OCI-LY7 (cell line): ENCODE results near the gene KLHL17. TPM values are rescaled to one million over a fixed set of nuclear protein-coding genes. Genes with fewer than 3 reads are reported as not detected.

Source experiments
- BruUV-seq: library from RNA; stranded (reverse); fragments of 400-500 nt; replicated peaks from 2 replicates; lab custom pipeline; 2021; lab: Mats Ljungman, UMichigan
- CTCF ChIA-PET: fragments of 300-600 bp; sonication (Branson Sonifier 250); formaldehyde crosslinking; loops from one replicate; lab custom pipeline; 2022; ENCODE audit warnings: antibody characterized with exemption; ENCODE audit not compliant: unreplicated experiment; lab: Charles Lee
- POLR2A ChIA-PET: fragments of 300-600 bp; sonication (Branson Sonifier 250); formaldehyde crosslinking; loops from one replicate; lab custom pipeline; 2022; ENCODE audit warnings: antibody characterized with exemption; lab: Charles Lee
- DNase-seq: peaks from one replicate; pipeline ENCODE4 v3.0.0-alpha.2; 2015; ENCODE audit warnings: low spot score
- H2AFZ ChIP-seq: fragments of 200-600 bp; sonication (generic), shearing (Covaris generic); 2 replicates; pipeline ENCODE4 v1.6.1; 2014; ENCODE audit warnings: mild to moderate bottlenecking, antibody characterized with exemption, low read length, moderate library complexity
- H3K27ac ChIP-seq: fragments of 200-600 bp; sonication (generic); 2 replicates; pipeline ENCODE4 v1.5.1; 2014; ENCODE audit warnings: mixed run types, low read depth, mild to moderate bottlenecking, moderate library complexity, low read length, inconsistent platforms; ENCODE audit not compliant: poor library complexity, severe bottlenecking
- H3K36me3 ChIP-seq: fragments of 200-600 bp; sonication (generic); 2 replicates; pipeline ENCODE4 v1.6.1; 2014; ENCODE audit warnings: mild to moderate bottlenecking, antibody characterized with exemption, low read length, moderate library complexity, mixed read lengths; ENCODE audit not compliant: insufficient read depth
- H3K4me1 ChIP-seq: fragments of 200-600 bp; sonication (generic); 2 replicates; pipeline ENCODE4 v1.5.1; 2014; ENCODE audit warnings: mild to moderate bottlenecking, low read length; ENCODE audit not compliant: insufficient read depth, poor library complexity, severe bottlenecking
- H3K4me2 ChIP-seq: fragments of 200-600 bp; sonication (generic); 2 replicates; pipeline ENCODE4 v1.6.1; 2014; ENCODE audit warnings: mild to moderate bottlenecking, low read length
- H3K4me3 ChIP-seq: fragments of 200-600 bp; sonication (generic); 2 replicates; pipeline ENCODE4 v1.5.1; 2014; ENCODE audit warnings: mild to moderate bottlenecking, low read depth, low read length; ENCODE audit not compliant: poor library complexity, severe bottlenecking
- H3K79me2 ChIP-seq: fragments of 200-600 bp; sonication (generic); 2 replicates; pipeline ENCODE4 v1.6.1; 2016; ENCODE audit warnings: low read depth, mild to moderate bottlenecking, low read length, moderate library complexity, mixed read lengths; ENCODE audit not compliant: insufficient read depth
- H3K9me2 ChIP-seq: fragments of 200-600 bp; sonication (generic); 2 replicates; pipeline ENCODE4 v1.6.1; 2016; ENCODE audit warnings: mild to moderate bottlenecking, low read length, mixed read lengths; ENCODE audit not compliant: insufficient read depth
- H3K9me3 ChIP-seq: fragments of 200-600 bp; sonication (generic); 2 replicates; pipeline ENCODE4 v1.6.1; 2014; ENCODE audit warnings: mild to moderate bottlenecking, mixed run types, low read length, mixed read lengths
- H4K20me1 ChIP-seq: fragments of 200-600 bp; sonication (generic); 2 replicates; pipeline ENCODE4 v1.6.1; 2014; ENCODE audit warnings: mild to moderate bottlenecking, antibody characterized with exemption, low read length, moderate library complexity, mixed read lengths; ENCODE audit not compliant: insufficient read depth
- EZH2phosphoT487 ChIP-seq: fragments of 200-600 bp; sonication (generic); IDR thresholded peaks from 2 replicates; pipeline ENCODE4 v1.6.1; 2018; ENCODE audit warnings: low read depth, borderline replicate concordance, mild to moderate bottlenecking, mixed run types, antibody characterized with exemption, low read length, moderate library complexity, mixed read lengths
- intact Hi-C: fragments of 100-400 bp; cut with micrococcal nuclease; formaldehyde crosslinking; loops from one replicate; pipeline ENCODE4 v1.10.0; 2022; ENCODE audit not compliant: unreplicated experiment
- total RNA-seq, 2 experiments: library from RNA; depleted of rRNA in 1 of 2; stranded (reverse); fragments of >200 nt in 1 of 2; shearing (Covaris generic) in 1 of 2; gene quantifications; 2 replicates each; pipeline ENCODE4 v1.2.3, GENCODE V29; 2014 to 2022
- TF ChIP-seq, protein P1 (sequence below): fragments of 200-600 bp; sonication (generic); conservative IDR thresholded peaks from 2 replicates; pipeline ENCODE4 v1.5.1; 2014; ENCODE audit warnings: mild to moderate bottlenecking, antibody characterized with exemption, low read length, moderate library complexity, mixed read lengths

KLHL17 gene
- total RNA-seq, 2 experiments from 2014 or later: 21.7 to 23.3 TPM

GRCh38 chr1:936348-937264 is 23.8 kb upstream of the KLHL17 start:
- no peaks in the 10 kb centered on the region for H3K9me3 ChIP-seq
- H3K27ac ChIP-seq: no peak overlapping the region
- no peaks in the 10 kb centered on the region for H3K9me2 ChIP-seq
- no peak for DNase-seq
- H3K4me2 ChIP-seq: no peak overlapping the region
- no peak overlapping the region for H2AFZ ChIP-seq
- CTCF ChIA-PET: no interaction called here
- H4K20me1 ChIP-seq: no peaks in the 10 kb centered on the region; the same call in 1 of the 2 replicates
- no peak for TF ChIP-seq EZH2phosphoT487
- TF ChIP-seq, protein P1, sequence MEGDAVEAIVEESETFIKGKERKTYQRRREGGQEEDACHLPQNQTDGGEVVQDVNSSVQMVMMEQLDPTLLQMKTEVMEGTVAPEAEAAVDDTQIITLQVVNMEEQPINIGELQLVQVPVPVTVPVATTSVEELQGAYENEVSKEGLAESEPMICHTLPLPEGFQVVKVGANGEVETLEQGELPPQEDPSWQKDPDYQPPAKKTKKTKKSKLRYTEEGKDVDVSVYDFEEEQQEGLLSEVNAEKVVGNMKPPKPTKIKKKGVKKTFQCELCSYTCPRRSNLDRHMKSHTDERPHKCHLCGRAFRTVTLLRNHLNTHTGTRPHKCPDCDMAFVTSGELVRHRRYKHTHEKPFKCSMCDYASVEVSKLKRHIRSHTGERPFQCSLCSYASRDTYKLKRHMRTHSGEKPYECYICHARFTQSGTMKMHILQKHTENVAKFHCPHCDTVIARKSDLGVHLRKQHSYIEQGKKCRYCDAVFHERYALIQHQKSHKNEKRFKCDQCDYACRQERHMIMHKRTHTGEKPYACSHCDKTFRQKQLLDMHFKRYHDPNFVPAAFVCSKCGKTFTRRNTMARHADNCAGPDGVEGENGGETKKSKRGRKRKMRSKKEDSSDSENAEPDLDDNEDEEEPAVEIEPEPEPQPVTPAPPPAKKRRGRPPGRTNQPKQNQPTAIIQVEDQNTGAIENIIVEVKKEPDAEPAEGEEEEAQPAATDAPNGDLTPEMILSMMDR: no peak
- intact Hi-C loops: loop anchor here (5.0 kb wide), 1 partner anchor 34 kb away; no protein-coding TSS in a partner anchor
- peaks cover 5% of the 10 kb centered on the region for H3K4me1 ChIP-seq
- POLR2A ChIA-PET: no interaction called here
- no peaks in the 10 kb centered on the region for H3K36me3 ChIP-seq
- H3K4me3 ChIP-seq: no peak overlapping the region
- BruUV-seq: no TSS peak
- H3K79me2 ChIP-seq: no peaks in the 10 kb centered on the region

- H3K27ac ChIP-seq: no peak overlapping the region
- DNase-seq: no peak
- no peaks in the 10 kb centered on the region for H3K36me3 ChIP-seq
- H3K4me1 ChIP-seq: peaks cover 5% of the 10 kb centered on the region
- H2AFZ ChIP-seq: no peak overlapping the region
- H3K9me3 ChIP-seq: no peaks in the 10 kb centered on the region
- ChIA-PET CTCF (no interaction called here), POLR2A (no interaction called here)
- H3K79me2 ChIP-seq: no peaks in the 10 kb centered on the region
- BruUV-seq: no TSS peak
- intact Hi-C loops: loop anchor here (5.0 kb wide), 1 partner anchor 35 kb away; no protein-coding TSS in a partner anchor
- TF ChIP-seq, protein P1: no peak
- TF ChIP-seq EZH2phosphoT487: no peak
- H3K4me3 ChIP-seq: no peak overlapping the region
- no peaks in the 10 kb centered on the region; the same call in 1 of the 2 replicates for H4K20me1 ChIP-seq
- no peaks in the 10 kb centered on the region for H3K9me2 ChIP-seq
- H3K4me2 ChIP-seq: no peak overlapping the region
These were observed 22.9 kb upstream of the KLHL17 start for GRCh38 chr1:937521-937920.
